SK-MEL-5 (cell line): ENCODE results near the gene RFX8. TPM values are rescaled to one million over a fixed set of nuclear protein-coding genes. Genes with fewer than 3 reads are reported as not detected.
"Not testable (repeated sequence)": the region's sequence is repeated elsewhere in the genome, so short reads cannot be mapped to it uniquely, and the experiment has no call there.

Experiments used
- DNase-seq: peaks from one replicate; pipeline ENCODE4 v3.0.0-alpha.2; 2016; ENCODE audit warnings: low read depth, low spot score
- in situ Hi-C: cut with HindIII; loops from 2 replicates; pipeline ENCODE4 v1.10.0; 2016; ENCODE audit warnings: low sequenced_read_pairs, high pct_unique_total_duplicates, low pct_unique_long_range_greater_than_20kb
- total RNA-seq: library from RNA; depleted of rRNA; stranded (reverse); fragments of >200 nt; shearing (Covaris generic); gene quantifications from 2 replicates; pipeline ENCODE4 v1.2.3, GENCODE V29; 2014

Gene RFX8
- total RNA-seq, 1 experiment from 2014 or later: not detected

GRCh38 chr2:101463911-101464641 lies 10.8 kb downstream of the RFX8 start:
- in situ Hi-C loops: no loop called here
- peak; percentile 71 for DNase-seq

DNA sequence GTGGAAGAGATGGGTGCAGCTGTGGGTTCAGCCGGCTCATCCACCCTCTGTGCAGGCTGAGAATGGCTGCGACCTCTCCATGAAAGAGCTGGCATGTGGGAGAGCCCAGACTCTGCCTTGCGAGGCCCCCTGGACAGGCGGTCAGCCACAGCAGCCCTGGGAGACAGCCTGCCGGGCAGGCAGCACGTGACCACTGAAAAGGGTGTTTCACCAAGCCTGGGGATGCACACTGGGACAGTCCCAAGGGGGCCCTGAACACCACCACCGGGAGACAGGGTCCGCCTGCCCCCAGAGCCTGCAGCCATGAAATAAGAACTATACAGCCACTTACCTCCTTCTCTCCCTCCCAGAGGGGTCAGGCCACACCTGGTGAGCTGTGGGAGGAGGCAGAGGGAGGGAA lies 11.5 kb downstream of the RFX8 start:
- in situ Hi-C loops: no loop called here

DNA sequence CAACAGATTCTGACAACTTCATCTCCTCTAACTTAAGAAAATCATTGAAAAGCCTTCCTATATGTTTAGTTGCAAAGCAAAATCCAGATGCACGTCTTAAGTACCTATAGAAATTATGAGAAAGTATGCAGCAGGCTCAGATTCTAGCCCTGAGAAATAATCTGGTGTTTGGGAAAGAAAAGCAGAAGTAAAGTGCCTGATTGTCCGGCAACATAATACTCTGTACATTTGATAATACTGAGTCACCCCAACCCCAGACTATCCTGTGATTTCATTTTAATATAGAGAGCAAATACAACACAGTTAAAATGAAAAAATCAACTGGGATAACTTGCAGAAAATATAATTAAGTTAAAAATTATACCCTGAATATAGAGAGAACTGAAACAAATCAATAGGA lies 13.5 kb downstream of the RFX8 start:
- no peak for DNase-seq
- in situ Hi-C loops: no loop called here

More for the DNA sequence above, 11.5 kb downstream of the RFX8 start:
- DNase-seq: no peak

DNA sequence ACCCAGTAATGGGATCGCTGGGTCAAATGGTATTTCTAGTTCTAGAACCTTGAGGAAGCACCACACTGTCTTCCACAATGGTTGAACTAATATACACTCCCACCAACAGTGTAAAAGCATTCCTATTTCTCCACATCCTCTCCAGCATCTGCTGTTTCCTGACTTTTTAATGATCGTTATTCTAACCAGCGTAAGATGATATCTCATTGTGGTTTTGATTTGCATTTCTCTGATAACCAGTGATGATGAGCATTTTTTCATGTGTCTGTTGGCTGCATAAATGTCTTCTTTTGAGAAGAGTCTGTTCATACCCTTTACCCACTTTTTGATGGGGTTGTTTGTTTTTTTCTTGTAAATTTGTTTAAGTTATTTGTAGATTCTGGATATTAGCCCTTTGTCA lies 20.5 kb downstream of the RFX8 start:
- DNase-seq: not testable (repeated sequence)

GRCh38 chr2:101450965-101451364 lies 23.9 kb downstream of the RFX8 start:
- DNase-seq: no peak
- in situ Hi-C loops: no loop called here

More for the DNA sequence above, 20.5 kb downstream of the RFX8 start:
- in situ Hi-C loops: not testable (repeated sequence)

- in situ Hi-C loops: no loop called here
- no peak for DNase-seq
Measured at GRCh38 chr2:101446869-101447268, 28.0 kb downstream of the RFX8 start.

DNA sequence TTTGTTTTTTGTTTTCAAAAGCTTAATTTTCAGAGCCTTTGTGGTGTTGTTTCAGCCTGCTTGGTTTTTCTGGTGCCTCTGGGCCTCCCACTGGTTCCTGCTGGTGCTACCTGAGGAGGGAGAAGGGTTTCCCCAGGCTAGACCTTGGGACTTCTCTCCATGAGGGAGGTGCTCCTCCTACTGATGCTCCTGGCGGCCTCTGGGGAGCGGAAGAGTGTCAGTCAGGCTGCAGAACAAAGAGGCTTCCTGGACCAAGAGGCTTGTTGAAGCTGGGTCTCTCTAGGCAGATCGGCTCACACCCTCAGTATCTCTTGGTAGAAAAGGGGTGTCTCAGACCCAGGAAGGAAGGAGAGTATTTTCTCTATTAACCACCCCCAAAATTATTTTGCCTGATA lies 32.2 kb downstream of the RFX8 start:
- in situ Hi-C loops: no loop called here
- DNase-seq: no peak

GRCh38 chr2:101442042-101442666 lies 32.8 kb downstream of the RFX8 start:
- in situ Hi-C loops: no loop called here
- DNase-seq: no peak

- DNase-seq: no peak
- in situ Hi-C loops: no loop called here
Measured at GRCh38 chr2:101440127-101440738, 34.7 kb downstream of the RFX8 start.

DNA sequence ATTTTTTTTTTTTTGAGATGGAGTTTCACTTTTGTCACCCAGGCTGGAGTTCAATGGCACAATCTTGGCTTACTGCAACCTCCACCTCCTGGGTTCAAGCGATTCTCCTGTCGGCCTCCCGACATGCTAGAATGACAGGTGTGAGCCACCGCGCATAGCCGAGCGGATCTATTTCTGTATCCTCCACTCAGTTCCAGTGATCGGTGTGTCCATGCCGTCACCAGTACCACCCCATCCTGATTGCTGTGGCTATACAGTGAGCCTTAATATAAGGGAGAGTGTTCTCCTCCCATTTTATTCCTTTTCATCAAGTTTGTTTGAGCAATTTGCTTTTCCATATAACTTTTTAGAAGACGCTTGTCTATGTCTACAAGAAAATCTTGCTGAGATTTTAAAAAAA lies 35.2 kb downstream of the RFX8 start:
- in situ Hi-C loops: no loop called here
- no peak for DNase-seq

DNA sequence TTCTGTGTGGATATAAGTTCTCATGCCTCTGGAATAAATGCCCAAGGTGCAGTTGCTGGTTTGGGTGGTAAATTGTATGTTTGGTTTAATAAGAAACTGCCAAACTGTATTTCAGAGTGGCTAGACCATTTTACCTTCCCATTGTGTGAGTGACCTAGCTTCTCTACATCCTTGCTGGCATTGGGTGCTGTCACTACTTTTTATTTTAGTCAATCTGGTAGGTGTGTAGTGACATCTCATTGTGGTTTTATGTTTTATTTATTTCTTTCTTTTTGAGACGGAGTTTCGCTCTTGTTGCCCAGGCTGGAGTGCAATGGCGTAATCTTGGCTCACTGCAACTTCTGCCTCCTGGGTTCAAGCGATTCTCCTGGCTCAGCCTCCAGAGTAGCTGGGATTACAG lies 36.4 kb downstream of the RFX8 start:
- in situ Hi-C loops, DNase-seq: not testable (repeated sequence)

- in situ Hi-C loops: no loop called here
Measured at GRCh38 chr2:101435001-101435862, 39.7 kb downstream of the RFX8 start.

DNA sequence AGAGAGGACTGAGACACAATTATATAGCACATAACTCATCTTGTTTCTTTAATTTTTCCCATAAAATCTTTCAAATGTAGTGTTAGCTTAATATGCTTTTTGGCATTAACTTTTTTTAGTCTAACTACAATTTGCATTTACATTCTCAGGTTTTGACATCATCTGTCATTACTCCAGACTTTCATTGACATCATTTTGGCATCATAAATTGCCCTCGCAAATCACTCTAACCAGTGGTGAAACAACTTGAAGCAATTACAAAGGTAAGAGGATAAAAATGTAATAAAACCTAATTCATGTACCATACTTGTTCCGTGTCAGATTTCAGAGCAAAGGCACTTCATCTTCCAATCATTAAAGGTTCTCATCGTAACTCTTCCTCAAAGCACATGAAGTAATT lies 41.4 kb downstream of the RFX8 start:
- DNase-seq: no peak
- in situ Hi-C loops: no loop called here

More at GRCh38 chr2:101435001-101435862, 39.7 kb downstream of the RFX8 start:
- DNase-seq: no peak

- in situ Hi-C loops: no loop called here
Measured at GRCh38 chr2:101432411-101433181, 42.3 kb downstream of the RFX8 start.

DNA sequence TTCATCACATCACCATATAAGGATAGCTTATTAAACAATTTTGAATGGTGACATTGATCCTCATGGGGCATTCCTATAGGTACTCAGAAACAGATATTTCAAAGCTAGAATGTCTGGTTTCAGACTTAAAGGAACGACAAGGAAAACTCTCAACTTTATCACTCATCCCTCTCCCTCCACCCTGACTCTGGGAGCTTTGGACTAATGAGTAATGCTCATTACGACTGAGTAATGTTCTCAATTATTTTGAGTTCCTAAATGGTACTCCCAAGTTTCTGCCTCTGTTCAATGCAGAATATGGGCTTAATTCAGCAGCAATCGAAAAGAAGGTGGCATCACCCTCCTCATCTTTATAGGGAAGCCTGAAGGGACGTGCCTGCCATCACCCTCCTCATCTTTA lies 43.4 kb downstream of the RFX8 start:
- DNase-seq: no peak
- in situ Hi-C loops: no loop called here

More at GRCh38 chr2:101432411-101433181, 42.3 kb downstream of the RFX8 start:
- DNase-seq: no peak

GRCh38 chr2:101430156-101430555 lies 44.8 kb downstream of the RFX8 start:
- in situ Hi-C loops: no loop called here
- DNase-seq: no peak

DNA sequence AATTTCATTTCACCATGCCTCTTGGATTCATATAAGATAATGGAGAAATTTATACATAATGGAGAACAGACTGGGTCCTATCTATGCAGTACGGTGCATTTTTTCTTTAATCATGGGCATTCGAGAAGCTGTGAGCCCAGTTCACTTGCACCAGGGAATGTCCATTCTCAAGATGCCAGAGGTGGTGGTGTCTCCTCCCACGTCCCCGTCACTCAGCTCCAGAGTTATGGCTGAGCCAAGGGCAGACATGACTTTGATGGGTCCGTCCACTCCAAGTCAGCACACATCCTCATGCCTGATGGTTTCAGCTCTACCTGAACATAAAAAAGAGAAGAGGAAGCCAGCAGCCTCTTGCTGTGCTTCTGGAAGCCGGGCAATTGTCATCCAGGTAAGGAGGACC lies 45.5 kb downstream of the RFX8 start:
- no peak for DNase-seq
- in situ Hi-C loops: no loop called here
